GM12872 (cell line): ENCODE data around the gene ENHO.

ENCODE experiments used
- TF ChIP-seq, protein P1 (sequence below): IDR thresholded peaks from 3 replicates; pipeline ENCODE4 v1.5.1; 2011; ENCODE audit warnings: low read depth, mild to moderate bottlenecking, low read length, moderate library complexity; ENCODE audit not compliant: insufficient read depth

Gene ENHO

DNA sequence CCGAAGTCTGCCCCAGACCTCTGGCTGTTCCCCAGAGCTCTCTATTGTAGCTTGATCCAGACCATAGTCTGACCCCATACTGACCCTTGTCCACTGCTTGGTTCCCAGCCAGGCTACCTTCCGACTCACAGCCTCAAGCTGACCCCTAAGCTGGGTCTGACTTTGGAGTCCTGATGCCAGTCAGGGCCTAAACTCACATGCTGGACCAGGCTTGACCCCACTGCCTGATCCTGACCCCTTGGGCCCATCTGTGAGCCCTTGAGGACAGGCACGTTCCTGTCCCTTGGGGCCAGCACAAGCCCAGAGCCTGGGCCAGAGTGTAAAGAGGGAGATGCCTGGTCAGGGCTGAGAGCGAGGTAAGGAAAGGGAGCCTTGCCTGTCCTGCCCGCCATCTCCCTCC, 32.7 kb upstream of the ENHO start:
- TF ChIP-seq, protein P1, sequence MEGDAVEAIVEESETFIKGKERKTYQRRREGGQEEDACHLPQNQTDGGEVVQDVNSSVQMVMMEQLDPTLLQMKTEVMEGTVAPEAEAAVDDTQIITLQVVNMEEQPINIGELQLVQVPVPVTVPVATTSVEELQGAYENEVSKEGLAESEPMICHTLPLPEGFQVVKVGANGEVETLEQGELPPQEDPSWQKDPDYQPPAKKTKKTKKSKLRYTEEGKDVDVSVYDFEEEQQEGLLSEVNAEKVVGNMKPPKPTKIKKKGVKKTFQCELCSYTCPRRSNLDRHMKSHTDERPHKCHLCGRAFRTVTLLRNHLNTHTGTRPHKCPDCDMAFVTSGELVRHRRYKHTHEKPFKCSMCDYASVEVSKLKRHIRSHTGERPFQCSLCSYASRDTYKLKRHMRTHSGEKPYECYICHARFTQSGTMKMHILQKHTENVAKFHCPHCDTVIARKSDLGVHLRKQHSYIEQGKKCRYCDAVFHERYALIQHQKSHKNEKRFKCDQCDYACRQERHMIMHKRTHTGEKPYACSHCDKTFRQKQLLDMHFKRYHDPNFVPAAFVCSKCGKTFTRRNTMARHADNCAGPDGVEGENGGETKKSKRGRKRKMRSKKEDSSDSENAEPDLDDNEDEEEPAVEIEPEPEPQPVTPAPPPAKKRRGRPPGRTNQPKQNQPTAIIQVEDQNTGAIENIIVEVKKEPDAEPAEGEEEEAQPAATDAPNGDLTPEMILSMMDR = no peak

DNA sequence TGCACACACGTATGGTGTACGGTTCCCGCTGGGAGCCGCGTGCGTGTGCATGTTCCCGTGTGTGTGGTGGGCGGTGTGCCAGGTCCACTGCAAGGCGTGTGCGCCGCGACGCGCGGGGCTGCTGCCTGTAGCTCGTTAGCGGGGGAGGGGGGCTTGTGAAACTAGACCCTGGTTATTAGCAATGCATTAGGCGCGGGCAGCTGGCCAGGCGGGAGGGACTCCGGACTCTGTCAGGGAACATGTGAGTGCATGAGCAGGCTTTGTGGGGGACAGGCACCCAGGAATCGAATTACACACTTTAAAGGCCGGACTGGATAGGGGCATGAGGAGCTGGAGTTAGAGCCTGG, 32.2 kb upstream of the ENHO start:
- TF ChIP-seq, protein P1 = no peak

DNA sequence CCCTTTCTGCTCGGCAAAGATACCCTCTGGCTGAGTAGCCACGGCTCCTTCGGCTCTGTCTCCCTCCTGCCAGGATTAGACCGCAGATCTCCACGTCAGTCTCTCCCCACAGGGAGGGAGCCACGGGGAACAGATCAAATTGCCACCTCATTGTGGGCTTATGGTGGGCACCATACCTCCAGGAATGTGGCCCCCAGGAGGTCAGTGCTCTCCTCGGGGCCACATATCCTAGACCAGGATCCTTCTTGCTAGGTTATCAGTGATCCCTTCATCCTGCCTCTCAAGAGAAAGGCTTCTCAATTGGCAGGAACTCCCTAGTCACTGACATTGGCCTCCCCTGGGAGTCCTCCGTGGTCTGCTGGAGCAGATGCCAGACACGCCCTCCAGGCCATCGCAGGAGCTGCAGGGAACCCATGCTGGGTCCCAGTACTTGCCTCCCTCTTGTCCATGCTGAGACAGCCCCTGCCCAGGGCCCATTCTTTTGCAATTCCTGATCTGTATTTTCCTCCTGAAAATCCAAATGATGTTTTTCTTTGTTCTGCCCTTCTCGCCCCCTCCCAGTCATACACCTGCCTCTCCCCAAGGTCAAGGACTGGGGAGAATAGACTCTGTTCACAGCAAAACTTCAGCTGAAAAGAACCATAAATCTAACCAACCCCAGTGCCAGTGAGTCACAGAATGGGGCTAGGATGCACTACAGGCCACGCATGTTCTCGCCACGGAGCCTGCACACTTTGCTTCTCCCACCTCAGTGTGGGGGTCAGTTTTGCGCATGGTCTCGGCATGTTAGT, 31.6 kb upstream of the ENHO start:
- TF ChIP-seq, protein P1 = no peak

DNA sequence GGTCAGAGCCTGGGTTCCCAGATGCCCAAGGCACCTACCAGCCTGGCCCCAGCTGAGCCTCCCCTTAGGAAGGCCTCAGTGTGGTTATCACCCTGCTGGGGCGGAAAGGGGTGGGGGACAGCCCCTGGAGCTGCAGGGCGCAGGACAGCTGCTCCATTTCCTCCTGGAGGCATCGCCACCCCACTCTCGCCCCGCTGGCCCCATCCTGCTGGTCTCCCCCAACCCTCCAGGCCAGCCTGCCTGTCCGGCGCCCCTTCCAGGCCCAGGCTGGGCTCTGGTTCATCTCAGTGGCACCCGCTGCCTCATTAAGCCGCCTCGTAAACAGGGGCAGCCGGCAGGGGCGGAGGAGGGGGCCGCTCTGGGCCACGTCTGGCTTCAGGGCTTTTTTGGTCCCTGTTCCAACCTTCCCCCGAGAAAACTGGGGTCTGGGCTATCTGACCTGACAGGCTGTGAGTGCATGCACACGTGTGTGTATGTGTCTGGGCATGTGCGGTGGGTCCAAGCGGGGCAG, 30.8 kb upstream of the ENHO start:
- TF ChIP-seq, protein P1 = no peak

DNA sequence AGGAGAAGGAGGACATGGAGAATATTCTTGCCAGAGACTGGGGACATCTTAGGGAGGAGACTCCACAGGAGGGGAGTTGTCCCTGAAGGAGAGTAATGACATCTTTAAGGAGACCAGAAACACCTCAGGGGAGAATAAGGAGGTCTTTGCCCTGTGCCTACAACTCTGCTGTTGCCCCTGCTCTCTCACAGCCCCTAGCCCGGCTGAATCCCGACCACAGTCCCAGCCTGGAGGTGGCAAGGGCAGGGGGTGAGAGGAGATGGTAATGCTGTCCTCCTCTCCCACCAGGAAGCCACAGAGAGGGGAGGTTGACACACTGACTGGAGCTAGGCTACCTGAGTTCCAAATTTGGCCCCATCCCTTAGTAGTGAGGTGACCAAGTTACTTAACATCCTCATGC, 30.2 kb upstream of the ENHO start:
- TF ChIP-seq, protein P1 = no peak

DNA sequence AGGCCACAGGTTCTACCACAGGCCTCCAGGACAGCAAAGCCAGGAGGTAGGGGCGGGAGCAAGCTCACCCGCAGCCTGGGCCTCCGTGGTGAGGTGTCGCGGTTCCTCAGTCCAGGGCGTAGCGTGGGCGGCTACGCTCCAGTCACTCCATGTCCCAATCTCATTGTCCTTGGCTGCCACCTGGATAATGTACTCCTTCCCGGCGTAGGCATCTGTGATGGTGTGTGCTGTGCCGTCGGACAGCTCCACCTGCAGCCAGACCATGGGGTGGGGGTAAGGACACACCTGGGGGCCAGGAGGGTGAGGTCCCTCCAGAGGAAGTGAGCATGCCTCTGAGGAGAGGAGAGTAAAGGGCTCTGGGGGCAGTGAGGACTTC, 29.8 kb upstream of the ENHO start:
- TF ChIP-seq, protein P1 = no peak

DNA sequence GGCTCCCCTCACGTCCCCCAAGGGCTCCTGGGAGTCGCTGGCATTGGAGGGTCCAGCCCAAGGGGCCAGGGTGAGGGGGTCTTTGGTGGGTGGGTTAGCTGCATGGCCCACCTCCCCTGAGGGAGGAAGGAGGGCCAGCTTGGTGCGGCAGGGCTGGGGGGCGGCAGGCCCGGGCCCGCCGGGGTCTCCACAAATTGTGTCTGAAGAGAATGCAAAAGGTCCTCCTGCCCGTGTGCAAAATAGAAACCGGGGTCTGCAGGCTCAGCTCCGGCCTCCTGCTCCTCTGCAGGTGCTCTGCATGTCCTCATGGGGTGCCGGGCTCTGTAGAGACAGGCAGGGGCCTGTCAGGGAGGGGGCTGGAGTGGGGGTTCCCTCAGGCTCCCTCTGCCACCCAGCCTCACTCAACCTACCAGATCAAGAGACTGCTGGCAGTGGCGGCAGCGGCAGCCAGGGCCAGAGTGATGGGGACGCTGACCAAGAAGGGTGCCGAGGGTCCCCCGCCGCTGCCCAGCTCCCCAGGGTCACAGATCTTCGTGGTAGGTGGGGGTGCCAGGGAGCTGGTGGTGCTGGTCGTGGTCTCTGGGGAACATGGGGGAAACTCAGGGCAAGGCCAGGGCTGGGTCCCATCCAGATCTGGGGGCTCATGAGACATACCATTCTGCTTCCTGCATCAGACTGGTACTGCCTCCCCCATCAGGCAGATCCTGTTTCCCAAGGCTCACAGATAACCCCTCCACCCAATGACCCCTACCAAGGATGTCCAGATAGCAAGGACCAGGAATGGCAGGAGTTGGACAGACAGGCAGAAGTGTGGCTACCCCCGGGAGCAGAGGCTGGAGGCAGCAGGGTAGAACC, 29.2 kb upstream of the ENHO start:
- TF ChIP-seq, protein P1 = no peak
